ENCODE data around the gene BNC2.

Gene BNC2

GRCh38 chr9:16485160-16485559, 385.3 kb downstream of the BNC2 start:
- Histone ChIP-seq H3K9ac (ENCODE audit: low read depth, low read length, poor library complexity, severe bottlenecking) (no peak overlapping the region), H3K9me2 (replicated peaks; ENCODE audit: low read depth, low read length) (no peaks in the 10 kb centered on the region), H3K9me3 (ENCODE audit: insufficient read depth, low read depth, low read length) (no peaks in the 10 kb centered on the region), H4K20me1 (ENCODE audit: insufficient read depth, low read length, poor library complexity, severe bottlenecking) (no peaks in the 10 kb centered on the region), H2AFZ (ENCODE audit: low read length) (no peak overlapping the region), H3K4me1 (ENCODE audit: insufficient read depth, low read length, poor library complexity, severe bottlenecking) (no peaks in the 10 kb centered on the region), H3K4me3 (ENCODE audit: low read length, poor library complexity, severe bottlenecking) (no peak overlapping the region), H3F3A (ENCODE audit: low read depth) (no peaks in the 10 kb centered on the region), H3K79me2 (ENCODE audit: insufficient read depth, low read length) (no peaks in the 10 kb centered on the region), H3K27me3 (ENCODE audit: insufficient read depth, low read length, poor library complexity, severe bottlenecking) (no peaks in the 10 kb centered on the region), H3K36me3 (ENCODE audit: insufficient read depth, low read length) (no peaks in the 10 kb centered on the region), H3K4me2 (ENCODE audit: low read depth, low read length, poor library complexity, severe bottlenecking) (no peak overlapping the region)
- TF ChIP-seq CTCF (conservative IDR thresholded peaks at IDR 0.05; ENCODE audit: low read length): no peak
- TF ChIP-seq EZH2phosphoT487 (IDR thresholded peaks at IDR 0.05; ENCODE audit: borderline replicate concordance): no peak

GRCh38 chr9:16484744-16485143, 385.7 kb downstream of the BNC2 start:
- no peak overlapping the region for H3K9ac ChIP-seq (ENCODE audit: low read depth, low read length, poor library complexity, severe bottlenecking)
- no peak overlapping the region for H3K4me3 ChIP-seq (ENCODE audit: low read length, poor library complexity, severe bottlenecking)
- H3K4me2 ChIP-seq (ENCODE audit: low read depth, low read length, poor library complexity, severe bottlenecking): no peak overlapping the region
- H4K20me1 ChIP-seq (ENCODE audit: insufficient read depth, low read length, poor library complexity, severe bottlenecking): no peaks in the 10 kb centered on the region
- H3K36me3 ChIP-seq (ENCODE audit: insufficient read depth, low read length): no peaks in the 10 kb centered on the region
- no peaks in the 10 kb centered on the region for H3K27me3 ChIP-seq (ENCODE audit: insufficient read depth, low read length, poor library complexity, severe bottlenecking)
- no peaks in the 10 kb centered on the region for H3K9me3 ChIP-seq (ENCODE audit: insufficient read depth, low read depth, low read length)
- H3K79me2 ChIP-seq (ENCODE audit: insufficient read depth, low read length): no peaks in the 10 kb centered on the region
- no peaks in the 10 kb centered on the region for H3F3A ChIP-seq (ENCODE audit: low read depth)
- TF ChIP-seq CTCF (conservative IDR thresholded peaks at IDR 0.05; ENCODE audit: low read length) (no peak), EZH2phosphoT487 (IDR thresholded peaks at IDR 0.05; ENCODE audit: borderline replicate concordance) (no peak)
- H3K4me1 ChIP-seq (ENCODE audit: insufficient read depth, low read length, poor library complexity, severe bottlenecking): no peaks in the 10 kb centered on the region
- no peak overlapping the region for H2AFZ ChIP-seq (ENCODE audit: low read length)
- H3K9me2 ChIP-seq (replicated peaks; ENCODE audit: low read depth, low read length): no peaks in the 10 kb centered on the region

- no peaks in the 10 kb centered on the region for H3K4me1 ChIP-seq (ENCODE audit: insufficient read depth, low read length, poor library complexity, severe bottlenecking)
- H2AFZ ChIP-seq (ENCODE audit: low read length): no peak overlapping the region
- H3K9ac ChIP-seq (ENCODE audit: low read depth, low read length, poor library complexity, severe bottlenecking): no peak overlapping the region
These were observed 386.3 kb downstream of the BNC2 start for GRCh38 chr9:16484180-16484579.

More at GRCh38 chr9:16484180-16484579, 386.3 kb downstream of the BNC2 start:
- Histone ChIP-seq H3K4me2 (ENCODE audit: low read depth, low read length, poor library complexity, severe bottlenecking) (no peak overlapping the region), H3K27me3 (ENCODE audit: insufficient read depth, low read length, poor library complexity, severe bottlenecking) (no peaks in the 10 kb centered on the region), H3F3A (ENCODE audit: low read depth) (no peaks in the 10 kb centered on the region), H3K9me2 (replicated peaks; ENCODE audit: low read depth, low read length) (no peaks in the 10 kb centered on the region), H3K4me3 (ENCODE audit: low read length, poor library complexity, severe bottlenecking) (no peak overlapping the region), H4K20me1 (ENCODE audit: insufficient read depth, low read length, poor library complexity, severe bottlenecking) (no peaks in the 10 kb centered on the region), H3K36me3 (ENCODE audit: insufficient read depth, low read length) (no peaks in the 10 kb centered on the region), H3K9me3 (ENCODE audit: insufficient read depth, low read depth, low read length) (no peaks in the 10 kb centered on the region), H3K79me2 (ENCODE audit: insufficient read depth, low read length) (no peaks in the 10 kb centered on the region)
- TF ChIP-seq CTCF (conservative IDR thresholded peaks at IDR 0.05; ENCODE audit: low read length) (no peak), EZH2phosphoT487 (IDR thresholded peaks at IDR 0.05; ENCODE audit: borderline replicate concordance) (no peak)

All from Loucy (cell line).